COLO668 (cell line): ENCODE data around the gene DCTN5.
"Not testable (repeated sequence)": the region's sequence is repeated elsewhere in the genome, so short reads cannot be mapped to it uniquely, and the experiment has no call there.

Experiments
- DNase-seq: peaks from one replicate; lab custom pipeline; 2025; ENCODE audit not compliant: unreplicated experiment; lab: John Stamatoyannopoulos, UW

Gene DCTN5

GRCh38 chr16:23640931-23641765, at the start of gene DCTN5, which contains the start of gene PALB2:
Gene DCTN5 (plus strand): TSS chr16:23641466. CDS start chr16:23641543, 77 bp downstream.
Gene PALB2 (minus strand): TSS chr16:23641310. CDS start chr16:23641157, 153 bp downstream.
- peak; percentile 95 for DNase-seq

- no peak for DNase-seq
These were observed 47.1 kb upstream of the DCTN5 start for GRCh38 chr16:23594186-23594585.

- DNase-seq = no peak
These were observed 45.9 kb upstream of the DCTN5 start for GRCh38 chr16:23595246-23595950.

- peak; percentile 95 for DNase-seq
These were observed 45.1 kb upstream of the DCTN5 start, which contains the start of gene NDUFAB1 for GRCh38 chr16:23595951-23596720. Gene NDUFAB1 (minus strand): TSS chr16:23596316. CDS start chr16:23596290, 26 bp downstream.

- DNase-seq = no peak
These were observed 44.1 kb upstream of the DCTN5 start for GRCh38 chr16:23597003-23597756.

GRCh38 chr16:23607726-23608125, 33.5 kb upstream of the DCTN5 start:
- DNase-seq = no peak

- no peak for DNase-seq
These were observed 33.1 kb upstream of the DCTN5 start for GRCh38 chr16:23608194-23608593.

GRCh38 chr16:23609929-23610328, 31.3 kb upstream of the DCTN5 start:
- DNase-seq = no peak

- not testable (repeated sequence) for DNase-seq
These were observed 30.4 kb upstream of the DCTN5 start for GRCh38 chr16:23610905-23611304.

- DNase-seq = no peak
These were observed 29.3 kb upstream of the DCTN5 start for GRCh38 chr16:23611936-23612335.

GRCh38 chr16:23615805-23616204, 25.5 kb upstream of the DCTN5 start:
- DNase-seq = no peak

GRCh38 chr16:23624092-23624491, 17.2 kb upstream of the DCTN5 start:
- DNase-seq = no peak

GRCh38 chr16:23629516-23629915, 11.8 kb upstream of the DCTN5 start:
- DNase-seq = no peak

- not testable (repeated sequence) for DNase-seq
These were observed 9.4 kb upstream of the DCTN5 start for GRCh38 chr16:23631874-23632273.

- no peak for DNase-seq
These were observed 6.7 kb upstream of the DCTN5 start for GRCh38 chr16:23634461-23635036.

GRCh38 chr16:23635958-23636357, 5.3 kb upstream of the DCTN5 start:
- no peak for DNase-seq

GRCh38 chr16:23640615-23640930, 693 bp upstream of the DCTN5 start:
- DNase-seq = no peak

GRCh38 chr16:23642246-23642774, 1.0 kb downstream of the DCTN5 start:
- no peak for DNase-seq

- DNase-seq = no peak
These were observed 9.6 kb downstream of the DCTN5 start for GRCh38 chr16:23650674-23651416.
